Endothelial cell of umbilical vein (primary cell): ENCODE measurements around the gene CCDC9B. TPM values are rescaled to one million over a fixed set of nuclear protein-coding genes. Genes with fewer than 3 reads are reported as not detected.

ENCODE experiments used
- BruUV-seq: library from RNA; stranded (reverse); fragments of 400-500 nt; replicated peaks from 2 replicates; lab custom pipeline; 2021; lab: Mats Ljungman, UMichigan
- CTCF ChIA-PET: fragments of 300-600, 350-600 bp; sonication (Branson Sonifier 250); formaldehyde crosslinking; loops from one replicate; lab custom pipeline; 2021; ENCODE audit warnings: antibody characterized with exemption, inconsistent platforms; lab: Charles Lee
- POLR2A ChIA-PET: fragments of 300-600, 350-600 bp; sonication (Branson Sonifier 250); formaldehyde crosslinking; loops from one replicate; lab custom pipeline; 2021; ENCODE audit warnings: antibody characterized with exemption, inconsistent platforms; lab: Charles Lee
- DNase-seq: peaks from one replicate; pipeline ENCODE4 v3.0.0-alpha.2; 2011; ENCODE audit warnings: low read depth, low spot score
- FAIRE-seq: peaks from 2 replicates; lab custom pipeline; 2011; peaks lifted over from hg19 to GRCh38; lab: Jason Lieb, UNC
- H2AFZ ChIP-seq: 2 replicates; pipeline ENCODE4 v1.6.0; 2012; ENCODE audit warnings: low read depth, low read length, control low read depth, inconsistent platforms
- H3K27ac ChIP-seq: 2 replicates; pipeline ENCODE4 v1.5.1; 2011; ENCODE audit warnings: low read depth, mild to moderate bottlenecking, control low read depth, low read length, moderate library complexity; ENCODE audit not compliant: insufficient read depth
- H3K27me3 ChIP-seq, 2 experiments: 2 replicates each; pipeline versions ENCODE4 v1.6.0 to v1.6.1; 2011; ENCODE audit warnings: low read length in 2 of 2, mixed read lengths in 1 of 2; ENCODE audit not compliant: control insufficient read depth in 2 of 2, insufficient read depth in 2 of 2
- H3K36me3 ChIP-seq, 2 experiments: 2 replicates in 1 of 2; 3 replicates in 1 of 2; pipeline ENCODE4 v1.5.1; 2011; ENCODE audit warnings: low read length in 2 of 2, mild to moderate bottlenecking in 1 of 2, moderate library complexity in 1 of 2; ENCODE audit not compliant: control insufficient read depth in 2 of 2, insufficient read depth in 2 of 2; ENCODE audit errors: extremely low read depth in 1 of 2
- H3K4me1 ChIP-seq: 3 replicates; pipeline ENCODE4 v1.5.1; 2011; ENCODE audit warnings: mild to moderate bottlenecking, low read length; ENCODE audit not compliant: control insufficient read depth, insufficient read depth; ENCODE audit errors: extremely low read depth
- H3K4me2 ChIP-seq: 2 replicates; pipeline ENCODE4 v1.6.1; 2011; ENCODE audit warnings: low read length, control low read depth, mixed read lengths; ENCODE audit not compliant: insufficient read depth
- H3K4me3 ChIP-seq, 3 experiments: fragments of 200-600 bp in 1 of 3; sonication (generic), shearing (Covaris generic) in 1 of 3; replicated peaks in 1 of 3; 2 replicates each; pipeline ENCODE4 v1.5.1; 2011 to 2016; ENCODE audit warnings: control low read depth in 3 of 3, low read length in 3 of 3, mild to moderate bottlenecking in 2 of 3, inconsistent platforms in 1 of 3, low read depth in 1 of 3, moderate library complexity in 1 of 3; ENCODE audit not compliant: insufficient read depth in 1 of 3
- H3K79me2 ChIP-seq: 2 replicates; pipeline ENCODE4 v1.6.0; 2012; ENCODE audit warnings: low read length, inconsistent platforms; ENCODE audit not compliant: control insufficient read depth, insufficient read depth
- H3K9ac ChIP-seq: replicated peaks from 2 replicates; pipeline ENCODE3; 2011; ENCODE audit warnings: low read length, control low read depth; ENCODE audit not compliant: insufficient read depth; ENCODE audit errors: extremely low read depth
- H3K9me1 ChIP-seq: replicated peaks from 3 replicates; pipeline ENCODE4 v1.6.0; 2011; ENCODE audit warnings: mild to moderate bottlenecking, low read length; ENCODE audit not compliant: control insufficient read depth, insufficient read depth; ENCODE audit errors: extremely low read depth
- H3K9me3 ChIP-seq: replicated peaks from 2 replicates; pipeline ENCODE4 v1.5.1; 2012; ENCODE audit warnings: low read length, inconsistent platforms; ENCODE audit not compliant: control insufficient read depth, insufficient read depth
- H4K20me1 ChIP-seq: replicated peaks from 2 replicates; pipeline ENCODE3; 2011; ENCODE audit warnings: mild to moderate bottlenecking, low read length; ENCODE audit not compliant: control insufficient read depth, insufficient read depth; ENCODE audit errors: extremely low read depth
- CTCF ChIP-seq, 2 donors: IDR thresholded peaks; 1 replicate in 1 of 2; 2 replicates in 1 of 2; pipeline ENCODE4 v1.5.1; 2011; ENCODE audit warnings: low read length in 2 of 2, mild to moderate bottlenecking in 2 of 2, moderate library complexity in 2 of 2, control low read depth in 1 of 2, inconsistent platforms in 1 of 2, low read depth in 1 of 2; ENCODE audit not compliant: insufficient read depth in 1 of 2; ENCODE audit errors: extremely low read depth in 1 of 2
- GATA2 ChIP-seq: IDR thresholded peaks from 2 replicates; pipeline ENCODE4 v1.7.0; 2011; ENCODE audit warnings: low read depth, mild to moderate bottlenecking, moderate library complexity, mixed read lengths, low read length; ENCODE audit not compliant: insufficient read length, insufficient read depth
- MYC ChIP-seq: IDR thresholded peaks from one replicate; pipeline ENCODE4 v1.6.1; 2011; ENCODE audit warnings: mild to moderate bottlenecking, low read depth, low read length
- POLR2A ChIP-seq: IDR thresholded peaks from 2 replicates; pipeline ENCODE4 v1.6.1; 2012; ENCODE audit warnings: low read depth, mild to moderate bottlenecking, control low read depth, low read length
- POLR2AphosphoS5 ChIP-seq: IDR thresholded peaks from 2 replicates; pipeline ENCODE4 v1.6.1; 2012; ENCODE audit warnings: low read depth, mild to moderate bottlenecking, control low read depth, low read length, moderate library complexity; ENCODE audit not compliant: insufficient read depth
- dilution Hi-C: fragments of 300-500 bp; cut with MboI; formaldehyde crosslinking; loops from one replicate; pipeline ENCODE4 v1.15.0; 2019; ENCODE audit warnings: low sequenced_read_pairs; ENCODE audit not compliant: extremely low pct_ligation_motif_present
- intact Hi-C: fragments of 100-400 bp; cut with micrococcal nuclease; formaldehyde crosslinking; loops from one replicate; pipeline ENCODE4 v1.10.0; 2022
- polyA plus RNA-seq, 4 experiments: library from polyadenylated mRNA; depleted of rRNA in 3 of 4; stranded (reverse) in 3 of 4; unstranded in 1 of 4; fragments of >200 nt; gene quantifications; 2 replicates each; pipeline versions ENCODE4 v1.2.1 to v1.2.3, GENCODE V29; 2011 to 2012; ENCODE audit warnings: missing spikeins in 1 of 4
- total RNA-seq: library from RNA; stranded (reverse); gene quantifications from 2 replicates; pipeline ENCODE4 v1.2.3, GENCODE V29; 2021

CCDC9B gene
- total and polyA plus RNA-seq, 2 donors (not counting 3 experiments of a cell fraction or from before 2014, with no cell fraction given), result 7.6 to 46.0 TPM

GRCh38 chr15:40382580-40383456 lies 42.1 kb upstream of the CCDC9B start, which contains the start of gene KNSTRN:
KNSTRN (plus strand) TSS chr15:40382721; CDS start chr15:40382836, 115 bp downstream.
- DNase-seq (peak; percentile 87), FAIRE-seq (peak; percentile 98)
- Histone ChIP-seq H3K4me1 (peaks cover 19% of the 10 kb centered on the region), H3K36me3 (peaks cover 9 to 17% of the 10 kb centered on the region in 2 experiments), H3K9me3 (no peaks in the 10 kb centered on the region), H3K27ac (peak within 1 kb of the TSS; percentile 6), H2AFZ (peak within 1 kb of the TSS; percentile 96), H3K4me2 (peak within 1 kb of the TSS; percentile 91), H3K79me2 (peaks cover 29% of the 10 kb centered on the region), H3K9ac (peak within 1 kb of the TSS; percentile 83), H3K27me3 (no peaks in the 10 kb centered on the region), H4K20me1 (no peaks in the 10 kb centered on the region), H3K9me1 (no peaks in the 10 kb centered on the region), H3K4me3 (peak within 1 kb of the TSS; percentile 78 to 93 (median 87))
- intact Hi-C loops (loop anchor here (1.0 to 2.0 kb wide), 2 partner anchors 14 to 39 kb away; no protein-coding TSS in a partner anchor), dilution Hi-C loops (no loop called here)
- POLR2A ChIA-PET, result interaction anchor here (0.6 kb wide), 1 partner anchor 25 kb away, joined by 3 read pairs; the partner anchor contains the start of gene DISP2
- CTCF ChIA-PET, result interaction anchor here (1.0 to 2.0 kb wide), 6 partner anchors 9 to 43 kb away, joined by 3 to 9 read pairs (median 6); no protein-coding TSS in a partner anchor
- BruUV-seq, result TSS peak; percentile 55
- TF ChIP-seq GATA2 (no peak), CTCF (IDR thresholded peaks at IDR 0.05; ENCODE audit: extremely low read depth in 1 of 2, insufficient read depth in 1 of 2, low read depth in 1 of 2, low read length in 2 of 2) (no peak), MYC (no peak), POLR2AphosphoS5 (peak; percentile 69), POLR2A (peak; percentile 18)
